T-helper 1 cell treated with Interleukin-12 subunit alpha and Interleukin-12 subunit beta and Interleukin-4 antibody, amounts not matched to agents 30 μg/mL and 1 μg/mL, for 36 hours (primary cell): Measurements from ENCODE around the gene DUS4L.
"Not testable (repeated sequence)": the region's sequence is repeated elsewhere in the genome, so short reads cannot be mapped to it uniquely, and the experiment has no call there.

Experiments
- H3K27ac Mint-ChIP-seq: one replicate; pipeline ENCODE4 v1.8.0; 2021; ENCODE audit warnings: mild to moderate bottlenecking, mixed read lengths
- H3K27me3 Mint-ChIP-seq: one replicate; pipeline ENCODE4 v1.8.0; 2021; ENCODE audit warnings: low read depth, mixed read lengths
- H3K36me3 Mint-ChIP-seq: one replicate; pipeline ENCODE4 v1.8.0; 2021; ENCODE audit warnings: low read depth, mixed read lengths
- H3K4me1 Mint-ChIP-seq: one replicate; pipeline ENCODE4 v1.8.0; 2021; ENCODE audit warnings: low read depth, mixed read lengths
- H3K4me3 Mint-ChIP-seq: one replicate; pipeline ENCODE4 v1.8.0; 2021; ENCODE audit warnings: mild to moderate bottlenecking, moderate library complexity, mixed read lengths
- H3K9me3 Mint-ChIP-seq: one replicate; pipeline ENCODE4 v1.8.0; 2021; ENCODE audit warnings: mixed read lengths

The DUS4L gene, protein sequence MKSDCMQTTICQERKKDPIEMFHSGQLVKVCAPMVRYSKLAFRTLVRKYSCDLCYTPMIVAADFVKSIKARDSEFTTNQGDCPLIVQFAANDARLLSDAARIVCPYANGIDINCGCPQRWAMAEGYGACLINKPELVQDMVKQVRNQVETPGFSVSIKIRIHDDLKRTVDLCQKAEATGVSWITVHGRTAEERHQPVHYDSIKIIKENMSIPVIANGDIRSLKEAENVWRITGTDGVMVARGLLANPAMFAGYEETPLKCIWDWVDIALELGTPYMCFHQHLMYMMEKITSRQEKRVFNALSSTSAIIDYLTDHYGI

GRCh38 chr7:107563775-107564552 is at the start of gene DUS4L, which contains the start of gene COG5:
Gene DUS4L, plus strand, starts transcription at chr7:107563971. Its CDS starts 3,100 bp downstream, at chr7:107567071.
Gene COG5, minus strand, starts transcription at chr7:107563920. Its CDS starts 24 bp downstream, at chr7:107563896.
- H3K27me3 Mint-ChIP-seq, result no peaks in the 10 kb centered on the region
- H3K9me3 Mint-ChIP-seq, result no peaks in the 10 kb centered on the region
- peaks cover 9% of the 10 kb centered on the region for H3K36me3 Mint-ChIP-seq
- peak within 1 kb of the TSS; percentile 93 for H3K27ac Mint-ChIP-seq
- peaks cover 50% of the 10 kb centered on the region for H3K4me1 Mint-ChIP-seq
- peak within 1 kb of the TSS; percentile 83 for H3K4me3 Mint-ChIP-seq

- H3K4me1 Mint-ChIP-seq, result peaks cover 1% of the 10 kb centered on the region
- H3K27ac Mint-ChIP-seq, result no peak overlapping the region
- H3K36me3 Mint-ChIP-seq, result peaks cover 13% of the 10 kb centered on the region
- no peaks in the 10 kb centered on the region for H3K27me3 Mint-ChIP-seq
- H3K9me3 Mint-ChIP-seq, result no peaks in the 10 kb centered on the region
- H3K4me3 Mint-ChIP-seq, result no peak overlapping the region
Observed at GRCh38 chr7:107526672-107527071, 37.1 kb upstream of the DUS4L start.

DNA sequence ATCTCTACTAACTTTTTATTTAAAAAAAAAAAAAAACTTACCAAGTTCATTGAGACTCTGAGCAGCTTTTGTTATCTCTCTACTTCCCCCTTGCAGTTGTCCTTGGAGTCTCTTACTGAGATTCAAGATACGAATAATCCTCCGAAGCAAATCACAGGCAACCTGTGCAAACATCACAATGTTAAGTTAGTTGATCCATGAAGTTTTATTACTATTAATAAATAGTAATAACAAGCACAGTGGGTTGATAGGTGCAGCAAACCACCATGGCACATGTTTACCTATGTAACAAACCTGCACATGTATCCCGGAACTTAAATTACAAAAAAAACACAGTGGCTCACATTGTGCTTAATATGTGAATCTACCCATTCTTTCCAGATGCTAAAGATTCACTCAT is 36.6 kb upstream of the DUS4L start:
- Mint-ChIP-seq H3K27me3 (no peaks in the 10 kb centered on the region), H3K9me3 (no peaks in the 10 kb centered on the region), H3K4me3 (no peak overlapping the region), H3K27ac (no peak overlapping the region), H3K4me1 (peaks cover 1% of the 10 kb centered on the region), H3K36me3 (peaks cover 10% of the 10 kb centered on the region)

DNA sequence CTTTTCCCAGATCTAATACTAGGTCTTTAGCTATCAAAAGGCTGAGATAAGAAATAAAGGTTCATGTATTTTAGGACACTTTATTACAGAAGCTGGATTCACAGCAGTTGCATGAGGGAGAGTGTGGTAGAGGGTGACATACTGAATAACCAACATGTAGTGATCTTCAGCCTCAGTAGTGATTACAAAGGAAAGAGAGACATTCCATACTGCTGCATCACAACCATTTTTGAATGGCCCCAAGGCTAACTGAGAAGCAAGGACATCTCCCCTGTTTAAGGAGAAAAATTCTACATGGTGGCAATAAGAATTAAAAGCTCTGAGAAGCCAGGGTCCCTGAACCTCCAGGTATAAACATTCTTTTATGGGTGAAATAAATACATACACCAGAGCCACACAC is 35.3 kb upstream of the DUS4L start:
- H3K36me3 Mint-ChIP-seq, result peaks cover 12% of the 10 kb centered on the region
- no peaks in the 10 kb centered on the region for H3K9me3 Mint-ChIP-seq
- H3K27ac Mint-ChIP-seq, result no peak overlapping the region
- H3K27me3 Mint-ChIP-seq, result no peaks in the 10 kb centered on the region
- no peak overlapping the region for H3K4me3 Mint-ChIP-seq
- peaks cover 1% of the 10 kb centered on the region for H3K4me1 Mint-ChIP-seq

GRCh38 chr7:107530751-107531150 is 33.0 kb upstream of the DUS4L start:
- no peaks in the 10 kb centered on the region for H3K27me3 Mint-ChIP-seq
- no peak overlapping the region for H3K27ac Mint-ChIP-seq
- peaks cover 13% of the 10 kb centered on the region for H3K4me1 Mint-ChIP-seq
- H3K4me3 Mint-ChIP-seq, result no peak overlapping the region
- peaks cover 13% of the 10 kb centered on the region for H3K9me3 Mint-ChIP-seq
- H3K36me3 Mint-ChIP-seq, result peaks cover 23% of the 10 kb centered on the region

DNA sequence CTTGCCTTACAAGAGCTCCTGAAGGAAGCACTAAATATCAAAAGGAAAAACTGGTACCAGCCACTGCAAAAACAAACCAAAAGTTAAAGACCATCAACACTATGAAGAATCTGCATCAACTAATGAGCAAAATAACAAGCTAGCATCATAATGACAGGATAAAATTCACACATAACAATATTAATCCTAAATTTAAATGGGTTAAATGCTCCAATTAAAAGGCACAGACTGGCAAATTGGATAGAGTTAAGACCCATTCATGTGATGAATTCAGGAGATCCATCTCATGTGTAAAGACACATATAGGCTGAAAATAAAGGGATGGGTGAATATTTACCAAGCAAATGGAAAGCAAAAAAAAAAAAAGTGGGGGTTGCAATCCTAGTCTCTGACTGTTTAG is 29.6 kb upstream of the DUS4L start:
- Mint-ChIP-seq H3K27me3 (no peaks in the 10 kb centered on the region), H3K9me3 (peaks cover 14% of the 10 kb centered on the region), H3K36me3 (peaks cover 31% of the 10 kb centered on the region), H3K27ac (no peak overlapping the region), H3K4me3 (no peak overlapping the region), H3K4me1 (peaks cover 13% of the 10 kb centered on the region)

DNA sequence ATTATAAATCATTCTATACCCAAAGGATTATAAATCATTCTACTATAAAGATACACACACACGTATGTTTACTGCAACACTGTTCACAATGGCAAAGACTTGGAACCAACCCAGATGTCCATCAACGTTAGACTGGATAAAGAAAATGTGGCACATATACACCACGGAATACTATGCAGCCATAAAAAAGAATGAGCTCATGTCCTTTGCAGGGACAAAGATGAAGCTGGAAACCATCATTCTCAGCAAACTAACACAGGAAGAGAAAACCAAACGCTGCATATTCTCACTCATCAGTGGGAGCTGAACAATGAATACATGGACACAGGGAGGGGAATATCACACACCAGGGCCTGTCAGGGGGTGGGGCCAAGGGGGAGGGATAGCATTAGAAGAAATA is 26.5 kb upstream of the DUS4L start:
- Mint-ChIP-seq H3K36me3 (peaks cover 34% of the 10 kb centered on the region), H3K4me1 (peaks cover 13% of the 10 kb centered on the region), H3K9me3 (peaks cover 14% of the 10 kb centered on the region)
- not testable (repeated sequence) for H3K27me3 Mint-ChIP-seq, H3K4me3 Mint-ChIP-seq, H3K27ac Mint-ChIP-seq

GRCh38 chr7:107538001-107538400 is 25.8 kb upstream of the DUS4L start:
- Mint-ChIP-seq H3K4me3 (no peak overlapping the region), H3K27ac (no peak overlapping the region), H3K4me1 (peaks cover 13% of the 10 kb centered on the region), H3K27me3 (no peaks in the 10 kb centered on the region), H3K36me3 (peaks cover 35% of the 10 kb centered on the region), H3K9me3 (peaks cover 14% of the 10 kb centered on the region)

- H3K4me1 Mint-ChIP-seq, result peaks cover 2% of the 10 kb centered on the region
- H3K4me3 Mint-ChIP-seq, result no peak overlapping the region
- peaks cover 38% of the 10 kb centered on the region for H3K36me3 Mint-ChIP-seq
- H3K27me3 Mint-ChIP-seq, result no peaks in the 10 kb centered on the region
- H3K9me3 Mint-ChIP-seq, result peaks cover 25% of the 10 kb centered on the region
- no peak overlapping the region for H3K27ac Mint-ChIP-seq
Observed at GRCh38 chr7:107543338-107543993, 20.3 kb upstream of the DUS4L start.

- Mint-ChIP-seq H3K36me3 (peaks cover 41% of the 10 kb centered on the region), H3K4me1 (no peaks in the 10 kb centered on the region), H3K27ac (no peak overlapping the region), H3K27me3 (no peaks in the 10 kb centered on the region), H3K4me3 (no peak overlapping the region), H3K9me3 (peaks cover 25% of the 10 kb centered on the region)
Observed at GRCh38 chr7:107544848-107545591, 18.8 kb upstream of the DUS4L start.

- no peaks in the 10 kb centered on the region for H3K27me3 Mint-ChIP-seq
- no peak overlapping the region for H3K4me3 Mint-ChIP-seq
- peaks cover 17% of the 10 kb centered on the region for H3K4me1 Mint-ChIP-seq
- peaks cover 4% of the 10 kb centered on the region for H3K9me3 Mint-ChIP-seq
- no peak overlapping the region for H3K27ac Mint-ChIP-seq
- peaks cover 54% of the 10 kb centered on the region for H3K36me3 Mint-ChIP-seq
Observed at GRCh38 chr7:107551936-107552335, 11.8 kb upstream of the DUS4L start.

DNA sequence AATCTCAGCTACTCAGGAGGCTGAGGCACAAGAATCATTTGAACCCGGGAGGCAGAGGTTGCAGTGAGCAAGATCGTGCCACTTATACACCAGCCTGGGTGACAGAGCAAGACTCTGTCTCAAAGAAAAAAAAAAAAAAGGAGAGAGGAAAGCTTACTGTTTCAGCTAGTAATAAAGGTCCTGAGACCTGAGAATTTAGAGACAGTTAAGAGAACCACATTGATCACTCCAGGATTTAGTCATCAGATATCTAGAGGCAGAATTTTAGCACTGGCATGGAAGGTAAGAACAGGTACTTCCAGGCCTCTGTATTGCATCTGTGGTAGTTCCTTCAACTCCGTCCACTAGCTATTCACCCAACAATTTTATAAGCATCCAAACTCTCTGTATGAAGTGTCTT is 7.9 kb upstream of the DUS4L start:
- Mint-ChIP-seq H3K36me3 (peaks cover 37% of the 10 kb centered on the region), H3K4me1 (peaks cover 35% of the 10 kb centered on the region), H3K4me3 (no peak overlapping the region), H3K27ac (no peak overlapping the region), H3K27me3 (no peaks in the 10 kb centered on the region), H3K9me3 (no peaks in the 10 kb centered on the region)

DNA sequence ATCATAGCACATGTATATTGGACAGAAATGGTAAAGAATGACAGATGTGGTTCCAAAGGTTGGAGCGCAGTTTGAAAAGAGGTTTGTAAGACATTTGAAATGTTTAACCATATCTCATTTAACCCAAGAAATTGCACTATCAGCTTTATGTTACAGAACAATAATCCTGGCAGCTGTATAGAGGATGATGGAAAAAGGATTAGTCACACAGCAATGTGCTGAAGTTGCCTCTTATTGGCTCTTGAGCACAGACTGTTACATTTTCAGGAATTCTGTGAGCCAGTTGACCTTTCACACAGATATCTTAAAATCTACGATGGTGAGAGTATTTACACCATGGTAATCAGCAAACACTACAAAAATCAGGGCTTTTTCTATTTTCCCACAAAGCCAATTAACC is 3.9 kb upstream of the DUS4L start:
- H3K27me3 Mint-ChIP-seq, result no peaks in the 10 kb centered on the region
- H3K4me1 Mint-ChIP-seq, result peaks cover 53% of the 10 kb centered on the region
- peaks cover 18% of the 10 kb centered on the region for H3K36me3 Mint-ChIP-seq
- peak overlapping the region; percentile 35 for H3K4me3 Mint-ChIP-seq
- no peaks in the 10 kb centered on the region for H3K9me3 Mint-ChIP-seq
- H3K27ac Mint-ChIP-seq, result peak overlapping the region; percentile 70

DNA sequence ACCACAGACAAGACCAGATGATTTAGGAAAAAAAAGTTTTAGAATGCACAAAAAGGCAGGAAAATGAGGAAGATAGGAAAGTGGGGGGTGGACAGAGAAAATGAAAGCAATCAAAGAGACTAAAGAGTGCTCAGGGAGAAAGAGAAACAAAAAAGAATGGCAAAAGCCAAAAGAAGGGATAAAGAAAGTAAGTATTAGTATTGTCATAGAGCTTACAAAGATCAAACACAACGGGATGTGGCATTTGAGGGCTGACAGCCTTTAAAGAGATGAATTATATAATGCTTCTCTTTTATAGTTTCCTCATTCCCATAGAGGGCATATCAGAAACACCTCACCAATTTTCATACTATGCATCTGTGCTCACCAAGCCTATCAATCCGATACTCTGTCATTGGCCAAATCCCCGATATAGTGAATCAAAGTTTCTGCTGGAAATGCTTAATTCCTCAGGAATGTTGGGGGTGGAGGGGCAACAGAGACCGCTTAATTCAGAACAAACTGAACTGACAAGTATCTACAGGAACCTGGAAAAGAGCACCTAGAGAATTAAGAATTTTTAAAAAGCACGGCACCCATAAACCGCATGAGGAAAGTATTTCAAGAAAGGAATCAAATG is 2.8 kb upstream of the DUS4L start:
- no peaks in the 10 kb centered on the region for H3K27me3 Mint-ChIP-seq
- H3K36me3 Mint-ChIP-seq, result peaks cover 11% of the 10 kb centered on the region
- peak overlapping the region; percentile 70 for H3K27ac Mint-ChIP-seq
- no peaks in the 10 kb centered on the region for H3K9me3 Mint-ChIP-seq
- peaks cover 52% of the 10 kb centered on the region for H3K4me1 Mint-ChIP-seq
- peak overlapping the region; percentile 56 for H3K4me3 Mint-ChIP-seq
